IPS-18c (cell line): ENCODE results near the gene MMADHC.

ENCODE experiments used
- H3K4me3 ChIP-seq: 2 replicates; pipeline ENCODE4 v1.7.0; 2013; ENCODE audit warnings: low read depth, mild to moderate bottlenecking, low read length, moderate library complexity; ENCODE audit not compliant: insufficient read depth
- H3K9me3 ChIP-seq: one replicate; pipeline ENCODE4 v1.6.1; 2013; ENCODE audit warnings: mild to moderate bottlenecking, low read length, moderate library complexity; ENCODE audit not compliant: control insufficient read depth, insufficient read depth

Gene MMADHC

GRCh38 chr2:149528983-149529382 is 58.6 kb downstream of the MMADHC start:
- peaks cover 2% of the 10 kb centered on the region for H3K9me3 ChIP-seq

GRCh38 chr2:149527998-149528755 is 59.4 kb downstream of the MMADHC start:
- Histone ChIP-seq H3K4me3 (no peak overlapping the region), H3K9me3 (peaks cover 2% of the 10 kb centered on the region)

More at GRCh38 chr2:149528983-149529382, 58.6 kb downstream of the MMADHC start:
- no peak overlapping the region for H3K4me3 ChIP-seq

DNA sequence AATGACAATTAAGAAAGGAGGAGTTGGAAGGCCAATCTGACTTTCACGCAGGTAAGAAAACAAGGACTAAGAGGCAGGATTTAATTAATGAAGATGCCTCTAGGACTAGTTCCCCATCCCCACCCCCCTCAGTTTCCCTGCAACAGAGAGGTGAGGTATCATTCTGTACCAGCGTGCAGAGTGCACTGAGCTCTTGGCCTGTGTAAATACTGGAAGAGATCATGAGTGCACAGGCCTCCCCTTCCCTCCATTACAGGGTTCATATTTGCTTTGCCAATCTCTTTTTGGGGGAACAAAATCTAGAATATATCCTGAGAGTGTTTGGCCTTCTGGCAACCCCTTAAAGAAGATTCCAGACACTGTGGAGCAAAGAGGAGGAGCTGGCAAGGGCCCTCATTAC is 60.9 kb downstream of the MMADHC start:
- Histone ChIP-seq H3K4me3 (no peak overlapping the region), H3K9me3 (peaks cover 2% of the 10 kb centered on the region)

DNA sequence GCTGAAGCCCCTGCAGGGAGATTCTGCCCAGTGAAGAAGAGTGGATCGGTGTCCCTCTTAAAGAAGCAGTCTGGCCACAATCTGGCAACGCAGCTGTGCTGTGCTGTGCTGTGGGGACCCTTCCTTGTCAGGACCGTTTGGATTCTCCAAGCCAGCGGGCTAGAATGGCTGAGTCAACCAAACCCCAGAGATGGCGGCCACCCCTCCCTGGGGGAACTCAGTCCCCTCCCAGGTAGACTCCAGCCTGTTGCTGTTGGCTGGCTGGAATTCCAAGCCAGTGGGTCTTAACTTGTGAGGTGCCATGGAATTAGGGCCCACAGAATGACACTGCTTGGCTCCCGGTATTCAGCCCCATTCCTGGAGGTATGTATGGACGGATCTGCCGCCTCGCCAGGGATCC is 62.3 kb downstream of the MMADHC start:
- H3K4me3 ChIP-seq = no peak overlapping the region
- H3K9me3 ChIP-seq = peaks cover 2% of the 10 kb centered on the region
